GM19467 (cell line): ENCODE results near the gene DUS4L.

Experiments
- ATAC-seq: cut with Tn5 transposase; IDR thresholded peaks from one replicate; pipeline ENCODE4 v1.9.1; 2021; ENCODE audit warnings: mild to moderate bottlenecking, moderate library complexity; ENCODE audit not compliant: unreplicated experiment

The DUS4L gene

DNA sequence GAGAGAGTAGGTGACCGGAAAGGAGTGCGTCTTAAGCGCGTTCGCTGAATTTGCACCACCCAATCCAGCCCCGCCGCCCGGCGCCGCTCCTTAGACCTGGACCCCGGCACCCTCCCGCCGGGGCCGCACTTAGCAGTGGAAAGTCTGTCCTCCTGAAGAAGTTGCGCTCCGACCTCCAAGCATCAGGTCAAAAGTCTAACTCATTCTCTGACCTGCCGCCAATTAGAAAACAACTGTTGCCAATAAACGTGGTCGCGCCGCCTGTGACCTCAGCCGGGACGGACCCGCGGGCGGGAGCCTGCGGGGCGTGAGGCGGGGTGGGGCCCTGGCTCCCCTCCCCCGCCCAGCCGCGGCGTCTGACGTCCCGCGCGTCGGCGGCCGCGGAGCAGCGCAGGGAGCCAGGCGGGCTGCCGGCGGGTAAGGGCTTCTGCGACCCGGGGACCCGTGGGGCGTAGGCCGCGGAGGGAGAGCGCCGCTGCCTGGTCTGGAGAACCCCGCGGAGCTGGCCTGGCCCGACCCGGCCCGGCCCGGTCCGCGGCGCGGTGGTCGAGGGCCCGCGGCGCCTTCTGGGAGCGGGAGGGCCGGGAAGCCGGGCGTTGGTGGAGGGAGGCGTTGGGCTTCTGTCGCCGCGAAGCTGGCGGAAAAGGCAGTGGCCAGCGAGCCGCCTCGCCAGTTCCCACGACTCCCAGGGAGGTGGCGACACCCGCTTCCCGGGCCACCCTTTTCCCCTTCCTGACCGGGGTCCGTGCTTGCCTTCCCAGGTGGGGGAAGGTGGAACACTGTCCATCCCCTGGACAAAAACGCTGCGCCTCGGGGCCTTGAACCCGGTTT lies 16.3 kb downstream of the DUS4L start, which contains the start of gene BCAP29:
Gene BCAP29 (plus strand): TSS at position 362 of the 831 bp plus-strand sequence. CDS start 527 bp downstream, outside the sequence.
- ATAC-seq = peak; percentile 85

DNA sequence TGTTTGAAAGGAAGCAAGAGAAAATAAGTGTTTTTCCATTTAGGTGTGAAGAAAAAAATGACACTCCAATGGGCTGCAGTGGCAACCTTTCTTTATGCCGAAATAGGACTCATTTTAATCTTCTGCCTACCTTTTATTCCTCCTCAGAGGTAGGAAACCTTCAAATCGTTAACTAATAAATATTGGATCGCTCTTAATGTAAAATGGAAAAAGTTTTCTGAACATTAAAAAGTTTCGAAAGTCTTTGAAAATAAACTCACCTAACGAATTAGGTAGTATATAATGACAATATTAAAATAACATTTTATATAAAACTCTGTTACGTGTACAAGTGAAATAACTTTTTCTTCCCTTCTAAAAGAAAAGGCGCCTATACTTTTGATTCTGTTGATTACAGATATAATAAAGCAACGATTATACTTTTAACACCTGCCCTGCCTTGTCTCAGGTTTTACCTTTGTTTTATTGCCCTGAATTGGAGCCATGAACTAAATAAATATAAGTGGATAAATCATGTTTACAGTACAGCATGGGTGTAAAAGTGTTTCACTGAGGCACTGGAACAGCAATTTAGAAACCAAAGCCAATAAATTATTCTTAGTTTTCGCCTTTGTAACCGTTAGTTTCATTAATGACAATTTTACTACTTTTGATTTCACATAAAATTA lies 17.1 kb downstream of the DUS4L start:
- no peak for ATAC-seq

DNA sequence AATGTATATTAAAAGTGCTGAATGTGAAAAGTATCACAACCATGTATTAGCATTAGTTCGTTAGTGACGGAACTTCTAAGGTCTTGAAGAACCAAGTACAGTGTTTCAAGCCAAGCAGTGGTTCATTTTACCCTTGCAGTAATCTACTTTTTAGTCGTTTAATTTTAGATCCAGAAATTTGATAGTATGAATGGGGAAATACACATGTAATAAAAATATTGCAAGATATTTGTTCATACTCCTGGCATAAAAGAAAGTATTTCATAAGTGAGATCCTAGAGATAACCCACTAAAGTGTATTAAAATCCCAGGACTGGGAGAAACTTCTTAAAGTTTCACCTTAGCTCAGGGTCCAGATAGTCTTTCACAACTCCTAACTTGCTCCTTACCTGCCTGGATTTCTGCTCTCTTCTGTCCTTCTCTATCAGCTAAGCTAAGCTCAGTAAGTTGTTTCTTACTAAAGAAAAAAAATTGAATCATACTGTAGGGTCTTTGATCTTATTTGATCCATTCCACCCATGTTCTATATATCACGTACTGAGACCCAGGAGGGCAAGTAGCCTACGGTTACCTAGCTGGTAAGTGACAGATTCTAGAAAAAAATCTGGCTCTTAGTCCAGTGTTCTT lies 17.7 kb downstream of the DUS4L start:
- ATAC-seq = no peak

GRCh38 chr7:107582875-107583274 lies 19.1 kb downstream of the DUS4L start:
- ATAC-seq = no peak

DNA sequence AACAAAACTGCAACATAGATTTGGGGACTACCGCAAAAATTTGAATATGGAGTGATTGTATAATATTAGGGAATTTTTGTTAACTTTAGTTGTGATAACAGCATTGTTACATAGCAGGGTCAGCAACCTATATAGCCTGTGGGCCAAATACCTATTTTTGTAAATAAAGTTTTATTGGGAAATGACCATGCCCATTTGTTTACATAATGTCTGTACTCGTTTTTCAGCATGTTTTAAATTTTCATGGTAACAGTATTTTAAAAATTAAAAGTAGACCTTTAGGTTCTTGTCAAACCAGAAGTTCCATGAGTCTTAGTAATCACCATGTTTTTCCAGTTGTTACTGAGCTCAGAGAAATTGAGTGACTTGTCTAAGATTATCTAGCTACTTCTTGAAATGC lies 20.9 kb downstream of the DUS4L start:
- ATAC-seq = no peak

DNA sequence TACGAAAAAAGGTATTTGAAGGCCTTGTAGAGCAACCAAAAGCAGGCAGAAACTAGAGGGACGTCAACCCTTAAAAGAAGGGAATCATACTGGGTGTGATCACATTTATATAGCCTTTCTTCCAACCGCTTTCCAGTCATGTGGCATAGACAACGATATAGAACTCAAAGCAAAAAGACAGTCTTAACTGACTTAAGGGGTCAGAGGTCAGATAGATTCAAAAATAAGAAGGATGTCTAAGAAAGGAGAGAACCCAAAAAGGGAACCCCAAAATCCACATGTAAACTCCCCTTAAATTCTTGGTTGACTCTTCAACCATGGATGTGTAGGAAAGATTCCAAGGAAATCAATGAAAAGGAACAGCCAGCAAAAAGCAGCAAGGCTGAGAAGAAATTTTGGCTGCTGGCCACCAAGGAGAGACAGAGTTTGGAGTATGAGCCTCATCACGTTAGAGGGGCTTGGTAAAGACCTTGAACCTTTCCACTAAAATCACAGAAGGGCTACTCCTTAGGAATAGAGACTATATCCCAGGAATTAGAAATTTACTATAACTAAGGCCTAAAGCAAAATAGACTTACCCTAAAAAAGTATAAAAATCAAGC lies 24.9 kb downstream of the DUS4L start:
- no peak for ATAC-seq

DNA sequence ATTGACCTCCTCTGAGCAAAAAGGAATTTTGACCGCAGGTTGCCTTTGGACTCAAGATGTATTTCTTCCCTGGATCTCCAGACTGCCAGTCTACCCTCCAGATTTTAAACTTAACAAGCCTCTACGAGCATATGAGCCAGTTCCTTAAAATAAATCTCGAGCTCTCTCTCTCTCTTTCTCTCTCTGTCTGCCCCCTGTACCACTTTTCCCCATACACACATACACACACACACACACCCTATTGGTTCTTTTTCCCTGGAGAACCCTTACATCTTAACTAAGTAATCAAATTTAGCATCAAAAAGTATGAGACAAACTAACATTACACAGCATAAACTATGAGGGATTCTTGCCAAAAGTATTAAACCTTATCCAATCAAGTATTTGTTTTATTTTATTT lies 27.6 kb downstream of the DUS4L start:
- no peak for ATAC-seq

DNA sequence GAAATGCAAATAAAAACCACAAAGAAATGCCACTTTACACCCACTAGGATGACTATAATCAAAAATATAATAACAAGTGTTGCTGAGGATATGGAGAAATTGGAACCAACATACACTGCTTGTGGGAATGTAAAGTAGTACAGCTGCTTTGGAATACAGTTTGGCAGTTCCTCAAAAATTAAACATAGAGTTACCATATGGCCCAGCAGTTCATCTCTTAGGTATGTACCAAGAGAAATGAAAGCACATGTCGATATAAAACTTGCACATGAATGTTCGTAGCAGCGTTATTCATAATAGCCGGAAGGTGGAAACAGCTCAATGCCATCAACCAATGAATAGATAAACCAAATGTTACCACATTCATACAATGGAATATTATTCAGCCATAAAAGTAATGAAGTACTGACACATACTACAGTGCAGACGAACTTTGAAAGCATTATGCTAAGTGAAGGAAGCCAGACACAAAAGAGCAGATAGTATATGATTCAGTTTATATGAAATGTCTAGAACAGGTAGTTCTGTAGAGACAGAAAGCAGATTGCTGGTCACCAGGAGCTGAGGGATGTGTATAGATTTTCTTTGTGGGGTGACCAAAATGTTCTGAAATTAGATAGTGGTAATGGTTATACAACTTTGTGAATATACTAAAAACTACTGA lies 28.7 kb downstream of the DUS4L start:
- no peak for ATAC-seq

DNA sequence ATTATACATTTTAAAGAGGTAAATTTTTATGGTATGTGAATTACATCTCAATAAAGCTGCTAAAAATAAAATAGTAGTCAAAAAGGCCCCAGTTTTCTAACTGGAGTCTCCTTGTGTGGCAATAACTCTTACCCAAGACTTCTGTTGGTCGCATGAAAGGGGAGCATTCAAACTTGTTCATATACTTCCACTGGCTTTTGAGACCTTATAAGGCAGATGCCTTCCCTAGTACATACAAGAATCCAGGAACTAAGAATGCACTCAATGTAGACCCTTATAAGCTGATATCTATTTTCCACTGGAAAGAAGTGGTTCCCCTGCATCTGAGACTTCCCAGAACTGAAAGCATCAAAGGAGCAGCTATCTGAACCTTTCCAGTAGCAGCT lies 29.2 kb downstream of the DUS4L start:
- no peak for ATAC-seq

DNA sequence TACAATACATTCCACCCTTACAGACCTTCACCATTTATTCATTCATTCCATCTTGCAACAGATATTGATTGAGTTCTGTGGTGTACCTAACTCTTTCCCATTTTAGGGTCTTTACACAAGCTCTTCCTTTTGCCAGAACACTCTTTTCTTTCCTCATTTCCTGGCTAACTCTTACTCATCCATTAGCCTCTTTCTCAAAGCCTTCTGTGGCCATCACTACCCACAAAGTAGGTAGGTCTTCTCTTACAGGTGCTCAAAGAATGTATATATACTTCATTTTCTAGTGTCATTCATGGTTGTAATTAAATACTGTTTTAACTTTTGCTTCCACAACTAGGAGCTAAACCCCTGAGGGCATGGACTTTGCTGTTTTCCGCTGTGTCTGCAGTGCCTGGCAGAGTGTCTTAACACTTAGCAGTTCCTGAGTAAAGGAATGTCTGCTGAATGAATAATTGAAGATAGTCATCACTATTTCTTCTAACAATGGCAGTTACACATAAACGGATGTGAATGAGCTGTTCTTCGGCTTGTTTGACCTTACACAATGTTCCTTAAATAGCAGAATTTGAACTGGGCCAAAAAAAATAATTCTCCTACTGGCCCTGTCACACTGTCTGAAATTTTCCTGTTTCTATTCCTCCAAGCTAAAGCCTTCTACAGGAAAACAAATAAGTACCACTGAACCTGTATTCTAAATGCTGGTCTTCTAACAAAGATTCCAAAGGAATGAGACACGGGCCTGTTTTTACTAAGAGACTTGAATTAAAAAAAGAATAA lies 31.4 kb downstream of the DUS4L start:
- ATAC-seq = no peak

DNA sequence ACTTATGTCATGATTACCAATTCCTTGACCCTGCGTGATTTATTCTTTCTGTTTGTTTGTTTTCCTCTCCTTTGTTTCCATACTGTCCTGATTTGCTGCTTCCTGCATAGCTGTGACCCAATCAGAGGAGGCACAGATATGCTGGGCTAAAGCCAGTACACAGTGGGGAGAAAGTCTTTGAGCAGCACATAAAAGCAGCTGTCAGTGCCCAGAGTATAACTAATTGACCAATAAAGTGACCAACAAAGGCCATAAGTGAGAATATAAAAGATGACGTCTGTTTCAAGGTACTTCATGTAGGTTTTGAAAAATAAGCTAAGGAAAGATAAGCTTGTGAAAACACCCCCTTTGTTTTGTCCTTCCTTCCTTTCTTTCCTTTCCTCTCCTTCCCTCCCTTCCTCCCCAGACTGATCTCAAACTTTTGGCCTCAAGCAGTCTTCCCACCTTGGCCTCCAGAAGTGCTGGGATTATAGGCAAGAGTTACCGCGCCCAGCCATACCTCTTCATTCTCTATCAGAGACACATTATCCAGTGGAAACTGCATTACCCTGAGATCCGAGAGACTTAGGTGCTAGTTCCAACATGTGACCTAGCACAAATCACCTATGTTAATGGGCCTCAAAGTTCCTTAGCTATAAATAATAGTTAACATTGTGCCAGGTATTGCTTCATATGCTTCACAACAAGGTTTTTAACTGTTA lies 33.3 kb downstream of the DUS4L start:
- ATAC-seq = no peak

- ATAC-seq = no peak
Observed at GRCh38 chr7:107597582-107597916, 33.8 kb downstream of the DUS4L start.

GRCh38 chr7:107597953-107598352 lies 34.2 kb downstream of the DUS4L start:
- ATAC-seq = no peak

- ATAC-seq = no peak
Observed at GRCh38 chr7:107599262-107599661, 35.5 kb downstream of the DUS4L start.

DNA sequence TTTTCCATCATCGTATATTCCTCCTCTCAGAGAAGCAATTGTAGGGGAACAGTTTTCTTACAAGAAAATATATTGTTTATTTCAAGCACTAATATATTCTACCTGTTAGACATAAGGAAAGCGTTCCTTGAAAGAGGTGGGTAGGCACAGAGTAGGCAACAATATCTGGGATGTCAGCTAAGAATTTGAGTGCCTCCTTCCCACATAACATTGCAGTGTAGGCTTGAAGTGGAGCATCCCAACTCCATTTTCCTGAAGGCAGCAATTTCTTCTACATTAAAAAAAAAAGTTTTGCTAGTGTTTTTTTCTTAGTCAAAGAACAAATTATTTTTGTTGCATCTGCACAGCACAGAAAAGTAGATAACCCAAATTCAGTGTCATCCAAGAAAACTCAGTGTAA lies 37.0 kb downstream of the DUS4L start:
- ATAC-seq = no peak

DNA sequence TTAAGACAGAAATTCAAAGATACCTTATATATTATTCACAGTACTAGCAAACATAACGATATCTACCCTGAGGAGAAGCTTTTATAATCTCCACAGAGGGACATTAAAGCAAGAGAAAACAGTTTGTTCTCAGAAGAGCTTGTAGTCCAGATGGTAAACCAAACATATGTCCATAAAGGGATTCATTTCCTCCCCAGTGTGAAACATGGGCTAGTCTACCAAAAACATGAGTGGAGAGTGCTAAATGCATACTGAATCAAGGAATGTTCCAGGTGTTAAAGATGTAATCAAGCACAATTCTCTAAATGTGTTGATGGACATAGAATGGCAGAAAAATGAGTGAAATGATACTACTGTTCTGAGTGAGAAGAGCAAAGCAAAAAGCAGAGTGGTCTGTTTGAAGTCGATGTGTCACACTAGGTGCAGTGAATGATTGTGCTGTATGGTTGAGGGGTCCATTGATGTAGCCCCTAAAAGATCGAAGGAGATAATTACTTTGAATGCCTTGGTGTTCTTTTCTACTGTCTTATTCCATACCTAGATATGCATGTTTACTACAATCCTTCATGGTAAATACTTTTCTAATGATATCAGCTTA lies 41.5 kb downstream of the DUS4L start:
- no peak for ATAC-seq

GRCh38 chr7:107606303-107606702 lies 42.5 kb downstream of the DUS4L start:
- no peak for ATAC-seq

DNA sequence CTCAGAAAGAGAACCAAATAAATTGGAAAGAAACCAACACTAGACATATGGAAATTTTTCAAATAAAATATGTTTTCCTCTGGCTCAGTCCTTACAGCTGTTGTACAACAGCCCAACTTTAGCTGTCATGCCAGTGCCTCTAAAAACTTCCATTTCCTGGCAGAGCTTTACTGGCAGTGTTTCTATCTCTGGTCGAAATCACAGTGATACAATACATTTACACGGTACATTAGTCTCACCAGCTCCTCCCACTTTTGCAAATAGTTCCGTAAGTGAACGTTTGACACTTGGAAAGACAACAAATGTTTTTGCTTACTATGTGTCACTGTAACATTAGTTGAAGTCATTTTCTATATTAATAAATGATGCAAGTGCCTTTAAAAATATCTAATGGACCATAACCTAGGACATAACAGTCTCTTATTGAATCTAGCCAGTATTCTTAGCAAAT lies 46.1 kb downstream of the DUS4L start:
- ATAC-seq = no peak

DNA sequence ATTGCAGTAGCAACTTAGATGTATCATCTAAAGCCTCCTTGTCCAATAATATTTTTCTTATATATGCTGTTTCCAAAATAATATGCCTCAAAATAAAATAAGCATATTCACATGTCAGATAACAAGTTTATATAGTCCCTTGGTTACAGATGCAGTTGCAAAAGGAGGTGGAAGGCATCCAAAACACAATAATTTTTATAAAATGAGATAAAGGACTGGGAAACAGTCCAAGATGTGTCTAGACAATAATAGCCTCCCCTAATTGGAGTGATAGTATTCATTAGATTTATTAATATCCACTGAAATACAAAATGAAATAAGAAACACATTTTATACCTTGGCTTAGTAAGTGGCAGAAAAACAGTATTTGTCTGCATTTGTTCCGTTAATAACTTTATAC lies 46.6 kb downstream of the DUS4L start:
- no peak for ATAC-seq
